ENCODE measurements around the gene GABPB1.

Gene GABPB1

DNA sequence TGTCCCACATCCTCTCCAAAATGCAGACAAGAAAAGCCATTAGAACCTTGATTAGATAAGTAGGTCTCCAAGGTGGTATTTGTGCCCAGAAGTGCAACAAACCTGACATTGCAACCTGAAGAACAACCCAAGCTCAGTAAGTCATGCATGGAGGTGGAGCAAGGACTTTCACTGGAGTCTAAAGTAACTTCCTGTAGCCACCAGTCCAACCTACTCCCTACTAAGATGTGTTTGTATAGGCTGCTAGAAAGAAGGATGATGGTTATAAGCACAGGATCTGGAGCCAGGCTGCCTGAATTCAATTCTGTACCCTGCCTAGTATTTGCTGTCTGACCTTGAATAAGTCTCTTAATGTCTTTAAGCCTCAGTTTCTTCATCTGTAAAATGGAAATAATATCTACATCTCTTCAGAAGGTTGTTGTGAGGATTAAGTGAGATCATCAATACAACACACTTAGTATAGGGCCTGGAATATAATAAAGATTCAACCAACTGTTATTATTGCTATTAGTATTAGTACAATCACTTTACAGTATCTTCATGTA is 121.7 kb downstream of the GABPB1 start:
- no peak overlapping the region for H3K27ac ChIP-seq (ENCODE audit: low read length)
- H2AFZ ChIP-seq (ENCODE audit: low read depth, low read length): no peak overlapping the region
- H3K36me3 ChIP-seq (replicated peaks; ENCODE audit: low read depth, low read length): no peaks in the 10 kb centered on the region
- H3K9me3 ChIP-seq (ENCODE audit: insufficient read depth, low read length): no peaks in the 10 kb centered on the region
- H3K4me1 ChIP-seq (ENCODE audit: low read length): peaks cover 6% of the 10 kb centered on the region; the same call in 1 of the 2 replicates
- TF ChIP-seq, protein P1, sequence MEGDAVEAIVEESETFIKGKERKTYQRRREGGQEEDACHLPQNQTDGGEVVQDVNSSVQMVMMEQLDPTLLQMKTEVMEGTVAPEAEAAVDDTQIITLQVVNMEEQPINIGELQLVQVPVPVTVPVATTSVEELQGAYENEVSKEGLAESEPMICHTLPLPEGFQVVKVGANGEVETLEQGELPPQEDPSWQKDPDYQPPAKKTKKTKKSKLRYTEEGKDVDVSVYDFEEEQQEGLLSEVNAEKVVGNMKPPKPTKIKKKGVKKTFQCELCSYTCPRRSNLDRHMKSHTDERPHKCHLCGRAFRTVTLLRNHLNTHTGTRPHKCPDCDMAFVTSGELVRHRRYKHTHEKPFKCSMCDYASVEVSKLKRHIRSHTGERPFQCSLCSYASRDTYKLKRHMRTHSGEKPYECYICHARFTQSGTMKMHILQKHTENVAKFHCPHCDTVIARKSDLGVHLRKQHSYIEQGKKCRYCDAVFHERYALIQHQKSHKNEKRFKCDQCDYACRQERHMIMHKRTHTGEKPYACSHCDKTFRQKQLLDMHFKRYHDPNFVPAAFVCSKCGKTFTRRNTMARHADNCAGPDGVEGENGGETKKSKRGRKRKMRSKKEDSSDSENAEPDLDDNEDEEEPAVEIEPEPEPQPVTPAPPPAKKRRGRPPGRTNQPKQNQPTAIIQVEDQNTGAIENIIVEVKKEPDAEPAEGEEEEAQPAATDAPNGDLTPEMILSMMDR (IDR thresholded peaks at IDR 0.05; ENCODE audit: low read depth, low read length): no peak
- no peak for TF ChIP-seq EZH2phosphoT487 (IDR thresholded peaks at IDR 0.05; ENCODE audit: low read depth)
- no peaks in the 10 kb centered on the region for H4K20me1 ChIP-seq (ENCODE audit: insufficient read depth, low read length)
- H3K27me3 ChIP-seq (ENCODE audit: low read depth, low read length): no peaks in the 10 kb centered on the region
- H3K4me2 ChIP-seq (ENCODE audit: low read length): no peak overlapping the region
- no peak overlapping the region for H3K4me3 ChIP-seq (ENCODE audit: low read length)
- H3K79me2 ChIP-seq (ENCODE audit: low read length): no peaks in the 10 kb centered on the region
- H3K9ac ChIP-seq (ENCODE audit: low read length): no peak overlapping the region

DNA sequence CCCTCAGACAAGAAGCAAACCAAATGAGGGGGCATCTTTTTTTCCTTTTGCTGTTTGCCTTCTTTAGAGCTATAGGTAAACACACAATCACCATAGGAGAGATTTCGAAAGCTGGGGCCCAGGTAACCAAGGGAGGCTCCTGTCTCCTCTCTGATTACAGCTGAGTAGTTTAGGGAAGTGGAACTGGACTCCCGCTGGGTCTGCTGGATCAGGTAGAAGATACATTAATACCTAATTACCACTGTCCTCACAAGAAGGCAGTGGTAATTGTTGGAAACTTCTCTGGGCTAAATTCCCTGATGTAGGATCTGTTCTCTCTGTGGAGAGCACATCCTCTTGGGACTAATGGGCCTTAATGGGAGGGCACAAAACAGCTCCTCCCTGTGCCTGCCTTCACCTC is 122.2 kb downstream of the GABPB1 start:
- Histone ChIP-seq H3K27me3 (ENCODE audit: low read depth, low read length) (no peaks in the 10 kb centered on the region), H3K4me1 (ENCODE audit: low read length) (peaks cover 6% of the 10 kb centered on the region; the same call in 1 of the 2 replicates), H3K9me3 (ENCODE audit: insufficient read depth, low read length) (no peaks in the 10 kb centered on the region), H3K27ac (ENCODE audit: low read length) (no peak overlapping the region), H3K4me3 (ENCODE audit: low read length) (no peak overlapping the region), H3K9ac (ENCODE audit: low read length) (no peak overlapping the region), H3K36me3 (replicated peaks; ENCODE audit: low read depth, low read length) (no peaks in the 10 kb centered on the region), H3K4me2 (ENCODE audit: low read length) (no peak overlapping the region), H4K20me1 (ENCODE audit: insufficient read depth, low read length) (no peaks in the 10 kb centered on the region), H2AFZ (ENCODE audit: low read depth, low read length) (no peak overlapping the region), H3K79me2 (ENCODE audit: low read length) (no peaks in the 10 kb centered on the region)
- TF ChIP-seq EZH2phosphoT487 (IDR thresholded peaks at IDR 0.05; ENCODE audit: low read depth): no peak
- TF ChIP-seq, protein P1 (IDR thresholded peaks at IDR 0.05; ENCODE audit: low read depth, low read length): no peak

DNA sequence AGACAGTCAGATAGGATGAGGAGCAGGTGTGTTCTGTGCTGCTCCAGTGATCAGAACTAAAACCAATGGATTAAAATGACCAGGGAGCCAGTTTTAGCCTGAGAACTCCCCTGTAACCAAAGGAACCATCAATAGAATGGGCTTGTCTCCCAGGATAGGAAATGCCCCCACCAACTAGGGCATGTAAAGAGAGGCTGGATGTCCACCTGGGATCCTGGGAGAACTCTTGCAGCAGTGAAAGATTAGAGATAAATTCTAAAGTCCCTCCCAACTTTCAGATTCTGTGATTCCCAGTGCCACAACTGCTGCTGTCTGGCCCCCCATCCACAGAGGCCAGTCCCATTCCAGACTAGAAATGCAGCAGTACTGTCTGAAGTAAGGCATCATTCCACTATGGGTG is 123.2 kb downstream of the GABPB1 start:
- Histone ChIP-seq H3K4me3 (ENCODE audit: low read length) (no peak overlapping the region), H3K27ac (ENCODE audit: low read length) (no peak overlapping the region), H3K79me2 (ENCODE audit: low read length) (no peaks in the 10 kb centered on the region), H3K4me2 (ENCODE audit: low read length) (no peak overlapping the region), H3K27me3 (ENCODE audit: low read depth, low read length) (no peaks in the 10 kb centered on the region), H3K9ac (ENCODE audit: low read length) (no peak overlapping the region), H4K20me1 (ENCODE audit: insufficient read depth, low read length) (no peaks in the 10 kb centered on the region), H3K4me1 (ENCODE audit: low read length) (peaks cover 6% of the 10 kb centered on the region; the same call in 1 of the 2 replicates), H2AFZ (ENCODE audit: low read depth, low read length) (no peak overlapping the region), H3K36me3 (replicated peaks; ENCODE audit: low read depth, low read length) (no peaks in the 10 kb centered on the region), H3K9me3 (ENCODE audit: insufficient read depth, low read length) (no peaks in the 10 kb centered on the region)
- no peak for TF ChIP-seq EZH2phosphoT487 (IDR thresholded peaks at IDR 0.05; ENCODE audit: low read depth)
- TF ChIP-seq, protein P1 (IDR thresholded peaks at IDR 0.05; ENCODE audit: low read depth, low read length): no peak

DNA sequence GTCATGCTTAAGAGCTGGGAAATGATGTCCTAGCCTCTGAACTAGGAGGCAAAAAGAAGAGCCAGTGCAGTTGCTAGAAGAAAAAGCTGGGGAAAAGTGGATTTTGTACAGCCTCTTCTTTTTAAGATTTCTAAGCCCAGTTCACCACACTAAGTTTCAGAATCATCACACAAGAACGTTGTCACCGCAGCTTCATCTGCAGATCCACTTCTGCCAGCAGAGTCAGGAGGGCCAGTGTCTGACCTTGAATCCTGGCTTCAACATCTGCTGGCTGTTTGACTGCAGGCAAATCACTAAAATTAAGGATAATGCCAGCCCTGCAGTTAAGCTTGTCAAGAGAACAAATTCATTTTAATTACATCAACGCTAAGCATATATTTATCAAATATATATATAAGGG is 125.7 kb downstream of the GABPB1 start:
- H3K27me3 ChIP-seq (ENCODE audit: low read depth, low read length): no peaks in the 10 kb centered on the region
- no peak overlapping the region for H2AFZ ChIP-seq (ENCODE audit: low read depth, low read length)
- no peak for TF ChIP-seq EZH2phosphoT487 (IDR thresholded peaks at IDR 0.05; ENCODE audit: low read depth)
- TF ChIP-seq, protein P1 (IDR thresholded peaks at IDR 0.05; ENCODE audit: low read depth, low read length): no peak
- H3K9ac ChIP-seq (ENCODE audit: low read length): no peak overlapping the region
- H3K4me3 ChIP-seq (ENCODE audit: low read length): no peak overlapping the region
- no peak overlapping the region for H3K4me2 ChIP-seq (ENCODE audit: low read length)
- peaks cover 6% of the 10 kb centered on the region; the same call in 1 of the 2 replicates for H3K4me1 ChIP-seq (ENCODE audit: low read length)
- no peaks in the 10 kb centered on the region for H3K79me2 ChIP-seq (ENCODE audit: low read length)
- no peaks in the 10 kb centered on the region for H3K36me3 ChIP-seq (replicated peaks; ENCODE audit: low read depth, low read length)
- H3K9me3 ChIP-seq (ENCODE audit: insufficient read depth, low read length): no peaks in the 10 kb centered on the region
- no peaks in the 10 kb centered on the region for H4K20me1 ChIP-seq (ENCODE audit: insufficient read depth, low read length)
- no peak overlapping the region for H3K27ac ChIP-seq (ENCODE audit: low read length)

All from OCI-LY3 (cell line).